HFFc6 (cell line): ENCODE results near the gene CMTM2. TPM values are rescaled to one million over a fixed set of nuclear protein-coding genes. Genes with fewer than 3 reads are reported as not detected.

Source experiments
- DNase-seq: peaks from one replicate; pipeline ENCODE4 v3.0.0-alpha.2; 2018
- H3K27ac Mint-ChIP-seq: 2 replicates; pipeline ENCODE4 v1.8.0; 2020; ENCODE audit warnings: mild to moderate bottlenecking, mixed read lengths
- H3K27me3 Mint-ChIP-seq: 2 replicates; pipeline ENCODE4 v1.8.0; 2021; ENCODE audit warnings: mild to moderate bottlenecking, moderate library complexity, mixed read lengths; ENCODE audit not compliant: insufficient read depth
- H3K36me3 Mint-ChIP-seq: 2 replicates; pipeline ENCODE4 v1.8.0; 2021; ENCODE audit warnings: low read depth, mixed read lengths
- H3K4me1 Mint-ChIP-seq: 2 replicates; pipeline ENCODE4 v1.8.0; 2020; ENCODE audit warnings: low read depth, mixed read lengths
- H3K4me3 Mint-ChIP-seq: 2 replicates; pipeline ENCODE4 v1.8.0; 2020; ENCODE audit warnings: mild to moderate bottlenecking, moderate library complexity, mixed read lengths
- H3K9me3 Mint-ChIP-seq: 2 replicates; pipeline ENCODE4 v1.8.0; 2020; ENCODE audit warnings: mild to moderate bottlenecking, mixed read lengths
- total RNA-seq, 6 experiments: library from RNA; stranded (reverse); fragmentation: NEBNext Ultra II Directional; extraction: Animal tissue kit (Norgen Biotek cat#: 25700); gene quantifications; 2 replicates in 1 of 6; 3 replicates in 5 of 6; pipeline ENCODE4 v1.2.3, GENCODE V29; 2021
- TF ChIP-seq, protein P1 (sequence below): fragments of 200-600 bp; sonication (generic); IDR thresholded peaks from 2 replicates; pipeline ENCODE4 v1.5.0; 2021; ENCODE audit warnings: antibody characterized with exemption, mild to moderate bottlenecking

CMTM2 gene
- total RNA-seq, 6 experiments from 2014 or later: not detected

- H3K27me3 Mint-ChIP-seq: peaks cover 1% of the 10 kb centered on the region
- no peak overlapping the region for H3K27ac Mint-ChIP-seq
- TF ChIP-seq, protein P1, sequence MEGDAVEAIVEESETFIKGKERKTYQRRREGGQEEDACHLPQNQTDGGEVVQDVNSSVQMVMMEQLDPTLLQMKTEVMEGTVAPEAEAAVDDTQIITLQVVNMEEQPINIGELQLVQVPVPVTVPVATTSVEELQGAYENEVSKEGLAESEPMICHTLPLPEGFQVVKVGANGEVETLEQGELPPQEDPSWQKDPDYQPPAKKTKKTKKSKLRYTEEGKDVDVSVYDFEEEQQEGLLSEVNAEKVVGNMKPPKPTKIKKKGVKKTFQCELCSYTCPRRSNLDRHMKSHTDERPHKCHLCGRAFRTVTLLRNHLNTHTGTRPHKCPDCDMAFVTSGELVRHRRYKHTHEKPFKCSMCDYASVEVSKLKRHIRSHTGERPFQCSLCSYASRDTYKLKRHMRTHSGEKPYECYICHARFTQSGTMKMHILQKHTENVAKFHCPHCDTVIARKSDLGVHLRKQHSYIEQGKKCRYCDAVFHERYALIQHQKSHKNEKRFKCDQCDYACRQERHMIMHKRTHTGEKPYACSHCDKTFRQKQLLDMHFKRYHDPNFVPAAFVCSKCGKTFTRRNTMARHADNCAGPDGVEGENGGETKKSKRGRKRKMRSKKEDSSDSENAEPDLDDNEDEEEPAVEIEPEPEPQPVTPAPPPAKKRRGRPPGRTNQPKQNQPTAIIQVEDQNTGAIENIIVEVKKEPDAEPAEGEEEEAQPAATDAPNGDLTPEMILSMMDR: no peak
- no peaks in the 10 kb centered on the region for H3K9me3 Mint-ChIP-seq
- H3K4me1 Mint-ChIP-seq: peaks cover 53% of the 10 kb centered on the region
- no peak overlapping the region for H3K4me3 Mint-ChIP-seq
- no peak for DNase-seq
- H3K36me3 Mint-ChIP-seq: peaks cover 18% of the 10 kb centered on the region
These were observed 38.5 kb downstream of the CMTM2 start for GRCh38 chr16:66617728-66618127.

- Mint-ChIP-seq H3K36me3 (peaks cover 18% of the 10 kb centered on the region), H3K27ac (peak overlapping the region; percentile 87), H3K4me1 (peaks cover 53% of the 10 kb centered on the region), H3K27me3 (peaks cover 1% of the 10 kb centered on the region), H3K4me3 (peak overlapping the region; percentile 66), H3K9me3 (no peaks in the 10 kb centered on the region)
- peak; percentile 96 for DNase-seq
- TF ChIP-seq, protein P1: no peak
These were observed 39.5 kb downstream of the CMTM2 start for GRCh38 chr16:66618588-66619375.

DNA sequence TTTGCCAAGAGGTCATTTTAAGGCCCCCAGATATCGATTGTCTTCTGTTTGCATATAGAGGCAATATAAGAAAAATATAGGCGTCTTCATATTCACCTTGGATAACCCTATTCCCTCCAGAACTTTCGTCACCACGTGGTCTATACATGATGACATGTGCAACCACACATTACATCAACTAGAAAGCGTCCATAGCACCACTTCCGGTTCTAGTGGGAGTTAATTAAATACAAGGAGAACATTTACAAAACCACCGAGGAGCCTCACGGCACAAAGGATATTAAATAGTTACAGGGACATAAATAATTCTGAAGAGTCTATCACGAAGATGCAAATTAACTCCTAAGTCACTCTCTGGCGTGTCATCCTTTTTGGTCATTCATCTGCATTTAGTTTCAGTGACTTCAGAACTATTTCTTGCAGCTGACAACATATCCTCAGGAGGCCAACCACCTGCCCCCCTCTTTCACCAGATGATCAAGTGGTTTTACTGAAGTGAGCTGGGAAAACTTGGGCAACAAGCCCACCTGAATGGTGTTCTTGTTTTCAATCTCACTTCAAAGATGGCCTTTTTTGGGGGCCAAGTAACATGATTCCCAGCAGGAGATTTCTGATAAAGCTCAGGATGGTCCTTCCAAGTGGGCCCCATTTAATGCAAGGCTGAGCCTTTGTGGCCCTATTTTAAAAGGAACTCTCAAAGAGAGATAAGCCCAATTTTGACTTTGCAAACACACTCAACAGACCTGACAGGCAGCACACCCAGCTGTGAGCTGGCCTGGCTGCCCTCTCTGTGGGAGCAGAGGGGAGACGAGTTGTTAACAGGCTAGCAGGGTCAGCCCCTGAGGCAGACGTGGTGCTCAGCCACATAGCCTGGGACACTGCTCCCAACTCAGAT lies 40.5 kb downstream of the CMTM2 start:
- Mint-ChIP-seq H3K36me3 (peaks cover 16% of the 10 kb centered on the region), H3K4me3 (peak overlapping the region; percentile 66)

GRCh38 chr16:66620429-66620795 lies 41.1 kb downstream of the CMTM2 start:
- DNase-seq: no peak
- TF ChIP-seq, protein P1: no peak
- Mint-ChIP-seq H3K4me1 (peaks cover 53% of the 10 kb centered on the region), H3K27me3 (peaks cover 2% of the 10 kb centered on the region), H3K9me3 (no peaks in the 10 kb centered on the region), H3K27ac (no peak overlapping the region), H3K36me3 (peaks cover 11% of the 10 kb centered on the region), H3K4me3 (no peak overlapping the region)

More for the DNA sequence above, 40.5 kb downstream of the CMTM2 start:
- Mint-ChIP-seq H3K9me3 (no peaks in the 10 kb centered on the region), H3K27ac (peak overlapping the region; percentile 87), H3K4me1 (peaks cover 53% of the 10 kb centered on the region), H3K27me3 (peaks cover 1% of the 10 kb centered on the region)
- TF ChIP-seq, protein P1: no peak
- peak; percentile 50 for DNase-seq

GRCh38 chr16:66621973-66622372 lies 42.7 kb downstream of the CMTM2 start:
- Mint-ChIP-seq H3K4me1 (peaks cover 48% of the 10 kb centered on the region), H3K36me3 (peaks cover 6% of the 10 kb centered on the region), H3K27me3 (peaks cover 2% of the 10 kb centered on the region), H3K9me3 (no peaks in the 10 kb centered on the region), H3K27ac (no peak overlapping the region), H3K4me3 (no peak overlapping the region)
- DNase-seq: no peak
- TF ChIP-seq, protein P1: no peak
